Stimulated activated naive CD8-positive, alpha-beta T cell treated with anti-CD3 and anti-CD28 coated beads, Interleukin-15, Interleukin-2, amounts not matched to agents 100 ng/mL and 50 ng/mL, for 24 hours (primary cell): ENCODE data around the gene ITGB8.
"Not testable (repeated sequence)": the region's sequence is repeated elsewhere in the genome, so short reads cannot be mapped to it uniquely, and the experiment has no call there.

Source experiments
- H3K27ac Mint-ChIP-seq: one replicate; pipeline ENCODE4 v1.8.0; 2021; ENCODE audit warnings: mild to moderate bottlenecking, mixed read lengths
- H3K27me3 Mint-ChIP-seq: one replicate; pipeline ENCODE4 v1.8.0; 2021; ENCODE audit warnings: mixed read lengths
- H3K36me3 Mint-ChIP-seq: one replicate; pipeline ENCODE4 v1.8.0; 2021; ENCODE audit warnings: low read depth, mixed read lengths
- H3K4me1 Mint-ChIP-seq: one replicate; pipeline ENCODE4 v1.8.0; 2021; ENCODE audit warnings: low read depth, mixed read lengths
- H3K4me3 Mint-ChIP-seq: one replicate; pipeline ENCODE4 v1.8.0; 2021; ENCODE audit warnings: mild to moderate bottlenecking, mixed read lengths
- H3K9me3 Mint-ChIP-seq: one replicate; pipeline ENCODE4 v1.8.0; 2021; ENCODE audit warnings: mixed read lengths

Gene ITGB8

GRCh38 chr7:20301311-20301939 lies 29.3 kb upstream of the ITGB8 start:
- peaks cover 11% of the 10 kb centered on the region for H3K4me1 Mint-ChIP-seq
- no peak overlapping the region for H3K27ac Mint-ChIP-seq
- H3K36me3 Mint-ChIP-seq = no peaks in the 10 kb centered on the region
- H3K4me3 Mint-ChIP-seq = no peak overlapping the region
- no peaks in the 10 kb centered on the region for H3K9me3 Mint-ChIP-seq
- no peaks in the 10 kb centered on the region for H3K27me3 Mint-ChIP-seq

- H3K9me3 Mint-ChIP-seq, H3K27ac Mint-ChIP-seq, H3K27me3 Mint-ChIP-seq, H3K36me3 Mint-ChIP-seq, H3K4me3 Mint-ChIP-seq: not testable (repeated sequence)
- peaks cover 11% of the 10 kb centered on the region for H3K4me1 Mint-ChIP-seq
These were observed 28.4 kb upstream of the ITGB8 start for GRCh38 chr7:20302300-20302699.

- Mint-ChIP-seq H3K27ac (no peak overlapping the region), H3K36me3 (no peaks in the 10 kb centered on the region), H3K27me3 (no peaks in the 10 kb centered on the region), H3K4me3 (no peak overlapping the region), H3K4me1 (peaks cover 11% of the 10 kb centered on the region), H3K9me3 (no peaks in the 10 kb centered on the region)
These were observed 27.8 kb upstream of the ITGB8 start for GRCh38 chr7:20302891-20303290.

- no peak overlapping the region for H3K4me3 Mint-ChIP-seq
- H3K4me1 Mint-ChIP-seq = peaks cover 11% of the 10 kb centered on the region
- H3K9me3 Mint-ChIP-seq = no peaks in the 10 kb centered on the region
- no peaks in the 10 kb centered on the region for H3K36me3 Mint-ChIP-seq
- H3K27me3 Mint-ChIP-seq = no peaks in the 10 kb centered on the region
- H3K27ac Mint-ChIP-seq = no peak overlapping the region
These were observed 26.3 kb upstream of the ITGB8 start for GRCh38 chr7:20304366-20304765.

- Mint-ChIP-seq H3K4me3 (no peak overlapping the region), H3K27me3 (no peaks in the 10 kb centered on the region), H3K36me3 (no peaks in the 10 kb centered on the region), H3K4me1 (peaks cover 5% of the 10 kb centered on the region), H3K27ac (no peak overlapping the region), H3K9me3 (no peaks in the 10 kb centered on the region)
These were observed 25.0 kb upstream of the ITGB8 start for GRCh38 chr7:20305726-20306125.

- Mint-ChIP-seq H3K9me3 (no peaks in the 10 kb centered on the region), H3K27ac (no peak overlapping the region), H3K4me3 (no peak overlapping the region), H3K36me3 (no peaks in the 10 kb centered on the region), H3K27me3 (no peaks in the 10 kb centered on the region), H3K4me1 (peaks cover 3% of the 10 kb centered on the region)
These were observed 24.3 kb upstream of the ITGB8 start for GRCh38 chr7:20306180-20306946.

GRCh38 chr7:20307119-20307518 lies 23.6 kb upstream of the ITGB8 start:
- Mint-ChIP-seq H3K4me1 (no peaks in the 10 kb centered on the region), H3K27me3 (no peaks in the 10 kb centered on the region), H3K27ac (no peak overlapping the region), H3K4me3 (no peak overlapping the region), H3K36me3 (no peaks in the 10 kb centered on the region), H3K9me3 (no peaks in the 10 kb centered on the region)

DNA sequence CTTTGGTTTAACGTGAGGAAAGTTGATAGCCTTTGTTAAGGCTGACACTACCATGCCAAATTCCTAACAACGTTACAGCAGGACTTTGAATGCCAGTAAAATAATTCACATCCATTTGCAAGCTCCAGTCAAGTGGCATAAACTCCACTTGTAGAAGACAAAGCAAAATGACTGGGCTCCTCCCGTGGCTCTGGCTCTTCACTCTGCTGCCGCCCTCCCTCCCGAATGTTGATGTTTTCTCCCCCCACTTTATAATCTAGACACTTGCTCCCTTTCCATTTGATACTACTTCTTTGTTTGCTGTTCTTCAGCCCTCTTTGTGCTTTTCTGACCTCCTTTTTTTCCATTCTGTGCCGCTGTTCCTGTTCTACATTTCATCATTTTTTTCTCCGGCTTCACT lies 22.8 kb upstream of the ITGB8 start:
- Mint-ChIP-seq H3K9me3 (no peaks in the 10 kb centered on the region), H3K4me1 (no peaks in the 10 kb centered on the region), H3K4me3 (no peak overlapping the region), H3K27ac (no peak overlapping the region), H3K36me3 (no peaks in the 10 kb centered on the region), H3K27me3 (no peaks in the 10 kb centered on the region)

DNA sequence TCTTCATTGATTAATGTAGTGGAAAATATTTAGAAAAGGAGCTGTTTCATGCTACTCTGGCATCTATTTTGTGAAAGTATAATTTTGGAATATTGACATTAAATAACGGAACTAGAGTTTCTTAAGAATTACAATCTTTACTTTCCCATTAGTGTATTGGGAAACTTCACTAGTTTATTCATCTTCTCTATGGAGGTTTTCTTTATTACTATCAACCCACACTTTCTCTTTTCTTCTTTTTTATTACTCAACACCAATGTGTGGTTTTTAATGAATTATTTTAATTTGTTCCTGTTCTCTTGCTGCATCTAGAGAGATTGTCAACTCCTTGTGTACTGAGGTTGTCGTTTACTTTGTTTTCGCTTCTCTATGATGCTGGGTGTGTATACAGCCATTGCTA lies 20.4 kb upstream of the ITGB8 start:
- Mint-ChIP-seq H3K27ac (no peak overlapping the region), H3K9me3 (no peaks in the 10 kb centered on the region), H3K4me1 (no peaks in the 10 kb centered on the region), H3K4me3 (no peak overlapping the region), H3K27me3 (no peaks in the 10 kb centered on the region), H3K36me3 (no peaks in the 10 kb centered on the region)

DNA sequence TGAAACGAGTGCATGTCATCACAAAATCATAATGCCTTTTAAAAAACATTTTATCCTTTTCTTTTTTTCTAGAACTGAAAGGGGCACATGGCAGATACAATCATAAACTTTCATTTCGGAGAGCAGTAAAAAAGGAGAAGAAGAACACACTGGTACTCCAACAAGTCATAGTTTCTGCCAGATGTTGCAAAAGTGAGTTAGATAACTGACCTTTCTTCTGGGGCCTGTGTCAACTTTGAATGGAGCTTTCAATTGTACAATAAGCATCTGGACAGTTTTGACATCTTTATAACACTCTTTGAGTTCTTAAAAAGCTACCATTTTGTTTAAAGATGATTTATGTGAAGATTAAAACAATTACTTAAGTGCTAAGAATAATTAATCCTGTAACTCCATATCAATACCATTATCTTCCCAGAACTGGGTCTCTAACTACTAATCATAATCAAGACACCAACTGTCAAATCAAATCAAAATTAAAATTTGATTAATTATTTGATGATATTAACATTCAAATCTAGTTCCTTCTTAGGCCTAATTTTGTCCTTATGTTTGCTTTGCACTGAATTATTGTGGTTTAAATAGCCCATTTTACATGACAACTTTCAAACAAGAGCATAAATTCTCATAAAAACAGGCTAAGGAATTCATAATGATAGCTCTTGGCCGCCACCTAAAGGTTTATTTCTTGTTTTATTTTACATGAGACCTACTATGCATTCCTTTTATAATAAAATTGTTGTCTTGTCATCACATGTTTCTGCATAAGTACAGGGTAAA lies 19.5 kb upstream of the ITGB8 start:
- Mint-ChIP-seq H3K4me3 (no peak overlapping the region), H3K27me3 (no peaks in the 10 kb centered on the region), H3K4me1 (no peaks in the 10 kb centered on the region), H3K27ac (no peak overlapping the region), H3K9me3 (no peaks in the 10 kb centered on the region), H3K36me3 (no peaks in the 10 kb centered on the region)

DNA sequence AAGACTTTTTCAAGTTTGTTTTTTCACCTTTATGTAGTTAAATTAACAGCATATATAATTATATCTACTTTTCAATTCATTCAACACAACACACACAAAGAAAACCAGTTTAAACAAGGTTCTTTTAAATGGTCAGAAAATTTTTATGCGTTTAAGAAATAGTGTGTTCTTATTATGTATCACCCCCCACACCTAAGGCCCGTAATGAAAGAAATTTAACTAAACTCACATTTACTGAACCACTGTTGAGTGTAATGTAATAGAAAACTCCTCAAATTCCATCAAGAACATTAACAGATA lies 19.0 kb upstream of the ITGB8 start:
- Mint-ChIP-seq H3K4me1 (no peaks in the 10 kb centered on the region), H3K4me3 (no peak overlapping the region), H3K36me3 (no peaks in the 10 kb centered on the region), H3K27ac (no peak overlapping the region), H3K9me3 (no peaks in the 10 kb centered on the region), H3K27me3 (no peaks in the 10 kb centered on the region)

DNA sequence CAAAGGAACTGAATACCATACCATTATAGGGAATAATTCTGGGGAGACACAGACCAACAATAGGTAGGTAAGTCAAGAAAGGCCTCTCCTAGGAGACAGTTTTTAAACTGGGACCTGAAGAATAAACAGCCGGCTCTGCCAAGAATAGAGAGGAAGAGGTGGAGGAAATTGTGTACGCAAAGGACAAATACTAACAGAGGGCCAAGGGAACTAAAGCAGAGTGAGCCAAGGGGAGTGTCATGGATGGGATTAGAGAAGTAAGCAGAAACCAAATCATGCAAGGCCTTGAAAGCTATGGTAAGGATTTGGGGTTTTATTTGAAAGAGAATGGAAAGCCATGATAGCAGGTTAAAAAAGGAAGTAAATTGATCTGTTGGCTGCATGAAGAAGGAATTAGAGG lies 18.1 kb upstream of the ITGB8 start:
- Mint-ChIP-seq H3K9me3 (no peaks in the 10 kb centered on the region), H3K27me3 (no peaks in the 10 kb centered on the region), H3K27ac (no peak overlapping the region), H3K4me3 (no peak overlapping the region), H3K4me1 (no peaks in the 10 kb centered on the region), H3K36me3 (no peaks in the 10 kb centered on the region)

DNA sequence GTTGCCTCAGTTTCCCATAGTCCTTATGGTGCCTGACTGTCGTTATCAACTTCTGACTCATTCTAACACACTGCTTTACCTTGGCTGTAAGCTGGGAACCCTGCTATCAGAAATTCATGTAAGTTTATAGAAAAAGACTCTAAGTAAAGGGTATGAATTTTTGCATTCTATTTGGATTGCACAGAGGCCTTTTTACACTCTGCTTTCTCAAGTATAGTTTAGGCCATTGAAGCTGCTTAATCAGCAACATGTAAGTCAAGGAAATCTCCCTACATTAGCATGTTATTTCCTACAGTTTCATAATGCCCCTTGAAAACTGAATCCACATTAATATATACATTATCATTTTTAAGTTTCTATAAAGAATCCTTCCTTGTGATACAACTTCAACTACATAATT lies 17.1 kb upstream of the ITGB8 start:
- no peaks in the 10 kb centered on the region for H3K4me1 Mint-ChIP-seq
- no peaks in the 10 kb centered on the region for H3K9me3 Mint-ChIP-seq
- no peaks in the 10 kb centered on the region for H3K36me3 Mint-ChIP-seq
- no peak overlapping the region for H3K4me3 Mint-ChIP-seq
- H3K27ac Mint-ChIP-seq = no peak overlapping the region
- H3K27me3 Mint-ChIP-seq = no peaks in the 10 kb centered on the region

DNA sequence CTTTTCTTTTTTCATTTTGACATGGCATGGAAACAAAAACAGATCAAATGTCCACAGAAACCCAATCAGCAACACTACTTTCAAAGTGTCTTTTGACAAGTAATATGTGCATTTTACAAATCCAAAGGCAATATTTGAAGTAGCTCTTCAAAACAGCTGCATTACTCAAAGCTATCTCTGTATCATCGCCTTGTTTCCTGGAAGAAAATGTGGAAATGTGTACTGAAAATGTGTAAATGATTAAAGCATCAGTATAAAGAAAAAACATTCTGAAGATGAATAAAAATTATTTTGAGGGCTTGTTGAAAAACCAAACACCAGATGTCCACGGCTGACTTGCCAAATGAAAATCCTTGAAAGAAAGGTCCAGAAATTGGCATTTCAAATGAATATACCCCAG lies 16.5 kb upstream of the ITGB8 start:
- Mint-ChIP-seq H3K36me3 (no peaks in the 10 kb centered on the region), H3K27ac (no peak overlapping the region), H3K4me3 (no peak overlapping the region), H3K9me3 (no peaks in the 10 kb centered on the region), H3K4me1 (no peaks in the 10 kb centered on the region), H3K27me3 (no peaks in the 10 kb centered on the region)

DNA sequence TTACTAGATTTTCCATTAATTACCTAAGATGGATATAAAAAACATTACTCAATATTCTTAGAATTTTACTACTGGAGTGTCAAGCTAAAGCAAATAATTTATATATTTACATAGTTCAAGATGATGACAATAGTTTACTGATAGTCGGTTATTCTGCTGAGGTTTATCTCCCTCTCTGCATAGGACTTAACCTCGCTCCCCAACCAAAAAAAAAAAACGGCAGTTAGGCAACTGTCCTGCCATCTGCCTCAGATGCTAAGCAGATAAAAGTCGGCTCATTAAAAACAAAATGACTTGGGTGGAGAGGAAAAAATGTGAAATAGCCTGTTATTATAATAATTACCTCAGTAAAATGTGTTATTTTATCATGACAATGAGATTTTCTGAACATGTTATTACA lies 14.0 kb upstream of the ITGB8 start:
- no peak overlapping the region for H3K4me3 Mint-ChIP-seq
- no peaks in the 10 kb centered on the region for H3K36me3 Mint-ChIP-seq
- no peak overlapping the region for H3K27ac Mint-ChIP-seq
- H3K27me3 Mint-ChIP-seq = peaks cover 9% of the 10 kb centered on the region
- no peaks in the 10 kb centered on the region for H3K9me3 Mint-ChIP-seq
- H3K4me1 Mint-ChIP-seq = no peaks in the 10 kb centered on the region
